ENCODE measurements around the gene PARPBP. TPM values are rescaled to one million over a fixed set of nuclear protein-coding genes. Genes with fewer than 3 reads are reported as not detected.

PARPBP gene
- total RNA-seq, 4 donors from 2014 or later = 0.63 to 2.4 (median 0.83) TPM

GRCh38 chr12:102204025-102204424 lies 84.0 kb downstream of the PARPBP start:
- H3K9me3 ChIP-seq = peaks cover 0 to 14% (median under 1%) of the 10 kb centered on the region in 4 donors
- WGBS, 2 donors = 95 to 97% methylated on average over 2 of the region's 2 CpGs
- H3K27me3 ChIP-seq = no peaks in the 10 kb centered on the region
- H3K27ac ChIP-seq = no peak overlapping the region
- no peak overlapping the region for H3K4me3 ChIP-seq
- DNase-seq (ENCODE audit: low spot score in 2 of 2) = no peak
- H3K36me3 ChIP-seq = no peaks in the 10 kb centered on the region
- H3K4me1 ChIP-seq = no peaks in the 10 kb centered on the region
- TF ChIP-seq EP300 (IDR thresholded peaks at IDR 0.05) (no peak), POLR2A (IDR thresholded peaks at IDR 0.05) (no peak), CTCF (IDR thresholded peaks at IDR 0.05) (no peak)

- Histone ChIP-seq H3K9me3 (no peaks in the 10 kb centered on the region), H3K36me3 (no peaks in the 10 kb centered on the region), H3K4me1 (no peaks in the 10 kb centered on the region), H3K27me3 (no peaks in the 10 kb centered on the region), H3K4me3 (no peak overlapping the region), H3K27ac (no peak overlapping the region)
- TF ChIP-seq POLR2A (IDR thresholded peaks at IDR 0.05) (no peak), EP300 (IDR thresholded peaks at IDR 0.05) (no peak), CTCF (IDR thresholded peaks at IDR 0.05) (no peak)
- 78 to 81% methylated on average over 5 of the region's 5 CpGs for WGBS, 2 donors
- no peak for DNase-seq (ENCODE audit: low spot score in 2 of 2)
Observed at GRCh38 chr12:102215992-102216691, 96.2 kb downstream of the PARPBP start.

GRCh38 chr12:102220736-102221135 lies 100.8 kb downstream of the PARPBP start:
- Histone ChIP-seq H3K4me1 (no peaks in the 10 kb centered on the region), H3K27me3 (no peaks in the 10 kb centered on the region), H3K27ac (no peak overlapping the region), H3K4me3 (no peak overlapping the region), H3K9me3 (no peaks in the 10 kb centered on the region), H3K36me3 (no peaks in the 10 kb centered on the region)
- TF ChIP-seq EP300 (IDR thresholded peaks at IDR 0.05) = no peak
- TF ChIP-seq CTCF (IDR thresholded peaks at IDR 0.05) = no peak
- no peak for TF ChIP-seq POLR2A (IDR thresholded peaks at IDR 0.05)
- no peak for DNase-seq (ENCODE audit: low spot score in 2 of 2)

- no peaks in the 10 kb centered on the region for H3K27me3 ChIP-seq
- no peak overlapping the region for H3K27ac ChIP-seq
- TF ChIP-seq EP300 (IDR thresholded peaks at IDR 0.05) (no peak), POLR2A (IDR thresholded peaks at IDR 0.05) (no peak), CTCF (IDR thresholded peaks at IDR 0.05) (no peak)
- no peaks in the 10 kb centered on the region for H3K4me1 ChIP-seq
- DNase-seq (ENCODE audit: low spot score in 2 of 2) = no peak
- H3K9me3 ChIP-seq = no peaks in the 10 kb centered on the region
- H3K36me3 ChIP-seq = no peaks in the 10 kb centered on the region
- WGBS, 2 donors = 79 to 80% methylated on average over 5 of the region's 5 CpGs
- H3K4me3 ChIP-seq = no peak overlapping the region
Observed at GRCh38 chr12:102227954-102228353, 108.0 kb downstream of the PARPBP start.

GRCh38 chr12:102232036-102232435 lies 112.1 kb downstream of the PARPBP start:
- no peak for DNase-seq (ENCODE audit: low spot score in 2 of 2)
- H3K27ac ChIP-seq = peak overlapping the region in 1 of 4 donors; percentile 55
- TF ChIP-seq CTCF (IDR thresholded peaks at IDR 0.05) (no peak), EP300 (IDR thresholded peaks at IDR 0.05) (no peak), POLR2A (IDR thresholded peaks at IDR 0.05) (no peak)
- no peaks in the 10 kb centered on the region for H3K9me3 ChIP-seq
- no peaks in the 10 kb centered on the region for H3K4me1 ChIP-seq
- H3K36me3 ChIP-seq = no peaks in the 10 kb centered on the region
- no peaks in the 10 kb centered on the region for H3K27me3 ChIP-seq
- H3K4me3 ChIP-seq = no peak overlapping the region
